WTC11 (cell line): ENCODE data around the gene CRACR2A. TPM values are rescaled to one million over a fixed set of nuclear protein-coding genes. Genes with fewer than 3 reads are reported as not detected.

Experiments used
- ATAC-seq: fragments of 200-7000 bp; cut with Tn5 transposase; 2 replicates; pipeline ENCODE4 v1.10.0; 2021; ENCODE audit warnings: mild to moderate bottlenecking, moderate library complexity
- CTCF ChIA-PET: fragments of 300-600 bp; sonication (Branson Sonifier 250); formaldehyde crosslinking; loops from one replicate; lab custom pipeline; 2021; ENCODE audit warnings: antibody characterized with exemption; lab: Charles Lee
- POLR2A ChIA-PET: fragments of 350-600 bp; sonication (Branson Sonifier 250); formaldehyde crosslinking; loops from one replicate; lab custom pipeline; 2021; ENCODE audit warnings: antibody characterized with exemption; lab: Charles Lee
- DNase-seq: peaks from one replicate; pipeline ENCODE4 v3.0.0; 2021; ENCODE audit warnings: low spot score
- H3K27ac Mint-ChIP-seq: 2 replicates; pipeline ENCODE4 v1.8.0; 2021; ENCODE audit warnings: mixed read lengths
- H3K27me3 Mint-ChIP-seq: 2 replicates; pipeline ENCODE4 v1.8.0; 2021; ENCODE audit warnings: low read depth, mild to moderate bottlenecking, moderate library complexity, mixed read lengths
- H3K36me3 Mint-ChIP-seq: 2 replicates; pipeline ENCODE4 v1.8.0; 2021; ENCODE audit warnings: mixed read lengths
- H3K4me1 Mint-ChIP-seq: 2 replicates; pipeline ENCODE4 v1.8.0; 2022; ENCODE audit warnings: mixed read lengths
- H3K4me3 Mint-ChIP-seq: 2 replicates; pipeline ENCODE4 v1.8.0; 2021; ENCODE audit warnings: mild to moderate bottlenecking, moderate library complexity, mixed read lengths
- H3K9me3 Mint-ChIP-seq: 2 replicates; pipeline ENCODE4 v1.8.0; 2021; ENCODE audit warnings: mixed read lengths
- CREB1 ChIP-seq: sonication (generic); formaldehyde crosslinking; IDR thresholded peaks from 2 replicates; pipeline ENCODE4 v1.8.0; 2023; ENCODE audit warnings: mild to moderate bottlenecking, missing genetic modification reagents
- ESRRA ChIP-seq: sonication (generic); formaldehyde crosslinking; IDR thresholded peaks from 2 replicates; pipeline ENCODE4 v1.8.1; 2022; ENCODE audit warnings: mild to moderate bottlenecking, missing genetic modification reagents, borderline replicate concordance
- GTF2I ChIP-seq: fragments of 250-450 bp; sonication (Bioruptor Pico); conservative IDR thresholded peaks from 2 replicates; pipeline ENCODE4 v1.4.0; 2021; ENCODE audit warnings: mild to moderate bottlenecking
- IRF2 ChIP-seq: sonication (generic); formaldehyde crosslinking; IDR thresholded peaks from 2 replicates; pipeline ENCODE4 v1.8.0; 2022; ENCODE audit warnings: low read depth, missing genetic modification reagents, borderline replicate concordance
- NFYB ChIP-seq: sonication (generic); formaldehyde crosslinking; conservative IDR thresholded peaks from 2 replicates; pipeline ENCODE4 v1.8.0; 2022; ENCODE audit warnings: low read depth, missing genetic modification reagents
- PREB ChIP-seq: sonication (generic); formaldehyde crosslinking; IDR thresholded peaks from 2 replicates; pipeline ENCODE4 v1.8.1; 2022; ENCODE audit warnings: mild to moderate bottlenecking, missing genetic modification reagents, moderate library complexity, borderline replicate concordance
- RORB ChIP-seq: fragments of 250-450 bp; sonication (Bioruptor Pico); IDR thresholded peaks from 2 replicates; pipeline ENCODE4 v1.9.0; 2021; ENCODE audit warnings: mild to moderate bottlenecking
- ZBTB21 ChIP-seq: sonication (generic); formaldehyde crosslinking; IDR thresholded peaks from 2 replicates; pipeline ENCODE4 v1.8.1; 2023; ENCODE audit warnings: mild to moderate bottlenecking, missing genetic modification reagents, borderline replicate concordance
- ZNF121 ChIP-seq: sonication (generic); formaldehyde crosslinking; IDR thresholded peaks from 2 replicates; pipeline ENCODE4 v1.8.0; 2023; ENCODE audit warnings: missing genetic modification reagents
- ZNF138 ChIP-seq: sonication (generic); formaldehyde crosslinking; conservative IDR thresholded peaks from 2 replicates; pipeline ENCODE4 v1.8.1; 2022; ENCODE audit warnings: mild to moderate bottlenecking, moderate library complexity, missing genetic modification reagents
- total RNA-seq: library from RNA; stranded (reverse); gene quantifications from 3 replicates; pipeline ENCODE4 v1.2.3, GENCODE V29; 2021
- TF ChIP-seq, protein P1 (sequence below): fragments of 250-450 bp; sonication (Bioruptor Pico); IDR thresholded peaks from 2 replicates; pipeline ENCODE4 v1.9.0; 2021; ENCODE audit warnings: mild to moderate bottlenecking
- TF ChIP-seq, protein P2 (sequence below): sonication (generic); formaldehyde crosslinking; IDR thresholded peaks from 2 replicates; pipeline ENCODE4 v1.8.1; 2023; ENCODE audit warnings: mild to moderate bottlenecking, missing genetic modification reagents
- TF ChIP-seq, protein P3 (sequence below): sonication (generic); formaldehyde crosslinking; IDR thresholded peaks from 2 replicates; pipeline ENCODE4 v1.8.0; 2022; ENCODE audit warnings: mild to moderate bottlenecking, missing genetic modification reagents
- TF ChIP-seq, protein P4 (sequence below): sonication (generic); formaldehyde crosslinking; IDR thresholded peaks from 2 replicates; pipeline ENCODE4 v1.8.0; 2023; ENCODE audit warnings: missing genetic modification reagents, mild to moderate bottlenecking, borderline replicate concordance
- TF ChIP-seq, protein P5 (sequence below): fragments of 250-450 bp; sonication (Bioruptor Pico); conservative IDR thresholded peaks from 2 replicates; pipeline ENCODE4 v1.9.0; 2021; ENCODE audit warnings: mild to moderate bottlenecking

Gene CRACR2A
- total RNA-seq, 1 experiment from 2014 or later, result 2.6 TPM

DNA sequence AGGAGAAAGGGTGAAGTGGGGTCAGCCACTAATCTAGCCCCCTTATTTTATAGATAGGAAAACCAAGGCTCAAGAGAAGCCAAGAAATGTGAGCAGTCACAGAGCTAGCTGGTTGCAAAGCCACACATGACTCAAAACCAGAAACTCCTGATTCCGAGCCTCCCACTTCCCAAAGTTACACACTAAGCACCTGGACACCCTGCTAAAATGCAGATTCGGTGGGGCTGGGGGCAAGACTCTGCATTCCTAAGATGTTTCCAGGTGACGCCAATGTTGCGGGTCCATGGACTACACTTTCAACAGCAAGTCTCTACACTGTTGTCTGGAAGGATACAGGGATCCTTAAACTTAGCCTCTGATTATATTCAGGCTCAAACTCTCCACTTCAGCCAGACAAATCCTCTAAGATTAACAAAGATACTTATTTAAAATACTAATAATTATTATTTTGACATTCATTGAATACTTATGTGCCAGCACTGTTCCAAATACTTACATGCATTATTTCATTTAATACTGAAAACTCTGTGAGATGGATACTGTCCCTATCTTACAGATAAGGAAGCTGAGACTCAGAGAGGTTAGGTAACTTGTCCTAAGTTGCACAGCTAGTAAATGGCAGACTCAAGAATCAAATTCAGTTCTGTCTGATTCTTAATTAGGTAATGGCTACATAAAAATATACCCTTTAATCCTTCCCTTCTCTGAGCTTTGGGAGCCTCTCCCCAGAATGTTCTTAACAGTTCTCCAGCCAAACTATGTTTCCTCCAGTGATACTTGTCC is 81.4 kb downstream of the CRACR2A start:
- DNase-seq, result no peak
- Mint-ChIP-seq H3K27me3 (no peaks in the 10 kb centered on the region), H3K9me3 (no peaks in the 10 kb centered on the region), H3K4me3 (no peak overlapping the region)
- CTCF ChIA-PET, result interaction anchor here (1.2 to 1.9 kb wide), 2 partner anchors 13 kb away, joined by 4 to 5 read pairs; no protein-coding TSS in a partner anchor
- no peak for ATAC-seq
- TF ChIP-seq NFYB, result no peak
- TF ChIP-seq, protein P1, sequence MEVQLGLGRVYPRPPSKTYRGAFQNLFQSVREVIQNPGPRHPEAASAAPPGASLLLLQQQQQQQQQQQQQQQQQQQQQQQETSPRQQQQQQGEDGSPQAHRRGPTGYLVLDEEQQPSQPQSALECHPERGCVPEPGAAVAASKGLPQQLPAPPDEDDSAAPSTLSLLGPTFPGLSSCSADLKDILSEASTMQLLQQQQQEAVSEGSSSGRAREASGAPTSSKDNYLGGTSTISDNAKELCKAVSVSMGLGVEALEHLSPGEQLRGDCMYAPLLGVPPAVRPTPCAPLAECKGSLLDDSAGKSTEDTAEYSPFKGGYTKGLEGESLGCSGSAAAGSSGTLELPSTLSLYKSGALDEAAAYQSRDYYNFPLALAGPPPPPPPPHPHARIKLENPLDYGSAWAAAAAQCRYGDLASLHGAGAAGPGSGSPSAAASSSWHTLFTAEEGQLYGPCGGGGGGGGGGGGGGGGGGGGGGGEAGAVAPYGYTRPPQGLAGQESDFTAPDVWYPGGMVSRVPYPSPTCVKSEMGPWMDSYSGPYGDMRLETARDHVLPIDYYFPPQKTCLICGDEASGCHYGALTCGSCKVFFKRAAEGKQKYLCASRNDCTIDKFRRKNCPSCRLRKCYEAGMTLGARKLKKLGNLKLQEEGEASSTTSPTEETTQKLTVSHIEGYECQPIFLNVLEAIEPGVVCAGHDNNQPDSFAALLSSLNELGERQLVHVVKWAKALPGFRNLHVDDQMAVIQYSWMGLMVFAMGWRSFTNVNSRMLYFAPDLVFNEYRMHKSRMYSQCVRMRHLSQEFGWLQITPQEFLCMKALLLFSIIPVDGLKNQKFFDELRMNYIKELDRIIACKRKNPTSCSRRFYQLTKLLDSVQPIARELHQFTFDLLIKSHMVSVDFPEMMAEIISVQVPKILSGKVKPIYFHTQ (CRISPR knock-in tag), result no peak
- no peak for TF ChIP-seq CREB1 (CRISPR knock-in tag)
- no peak for TF ChIP-seq ZBTB21
- no peak for TF ChIP-seq RORB (CRISPR knock-in tag)
- no peak for TF ChIP-seq ZNF138 (CRISPR knock-in tag)
- no peak for TF ChIP-seq IRF2
- TF ChIP-seq, protein P2, sequence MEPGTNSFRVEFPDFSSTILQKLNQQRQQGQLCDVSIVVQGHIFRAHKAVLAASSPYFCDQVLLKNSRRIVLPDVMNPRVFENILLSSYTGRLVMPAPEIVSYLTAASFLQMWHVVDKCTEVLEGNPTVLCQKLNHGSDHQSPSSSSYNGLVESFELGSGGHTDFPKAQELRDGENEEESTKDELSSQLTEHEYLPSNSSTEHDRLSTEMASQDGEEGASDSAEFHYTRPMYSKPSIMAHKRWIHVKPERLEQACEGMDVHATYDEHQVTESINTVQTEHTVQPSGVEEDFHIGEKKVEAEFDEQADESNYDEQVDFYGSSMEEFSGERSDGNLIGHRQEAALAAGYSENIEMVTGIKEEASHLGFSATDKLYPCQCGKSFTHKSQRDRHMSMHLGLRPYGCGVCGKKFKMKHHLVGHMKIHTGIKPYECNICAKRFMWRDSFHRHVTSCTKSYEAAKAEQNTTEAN (CRISPR knock-in tag), result no peak
- TF ChIP-seq, protein P3, sequence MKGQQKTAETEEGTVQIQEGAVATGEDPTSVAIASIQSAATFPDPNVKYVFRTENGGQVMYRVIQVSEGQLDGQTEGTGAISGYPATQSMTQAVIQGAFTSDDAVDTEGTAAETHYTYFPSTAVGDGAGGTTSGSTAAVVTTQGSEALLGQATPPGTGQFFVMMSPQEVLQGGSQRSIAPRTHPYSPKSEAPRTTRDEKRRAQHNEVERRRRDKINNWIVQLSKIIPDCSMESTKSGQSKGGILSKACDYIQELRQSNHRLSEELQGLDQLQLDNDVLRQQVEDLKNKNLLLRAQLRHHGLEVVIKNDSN (CRISPR knock-in tag), result no peak
- TF ChIP-seq, all 79 proteins: peak for 0
- Mint-ChIP-seq H3K27ac (no peak overlapping the region), H3K4me1 (no peaks in the 10 kb centered on the region), H3K36me3 (no peaks in the 10 kb centered on the region)
- POLR2A ChIA-PET, result no interaction called here

GRCh38 chr12:3670083-3670620 is 82.8 kb downstream of the CRACR2A start:
- Mint-ChIP-seq H3K27ac (no peak overlapping the region), H3K9me3 (no peaks in the 10 kb centered on the region), H3K4me3 (no peak overlapping the region), H3K4me1 (no peaks in the 10 kb centered on the region), H3K36me3 (no peaks in the 10 kb centered on the region), H3K27me3 (no peaks in the 10 kb centered on the region)
- DNase-seq (no peak), ATAC-seq (no peak)
- ChIA-PET POLR2A (no interaction called here), CTCF (interaction anchor here (1.0 to 1.9 kb wide), 4 partner anchors 10 to 370 kb away, joined by 3 to 5 read pairs (median 4); no protein-coding TSS in a partner anchor)
- TF ChIP-seq, protein P4, sequence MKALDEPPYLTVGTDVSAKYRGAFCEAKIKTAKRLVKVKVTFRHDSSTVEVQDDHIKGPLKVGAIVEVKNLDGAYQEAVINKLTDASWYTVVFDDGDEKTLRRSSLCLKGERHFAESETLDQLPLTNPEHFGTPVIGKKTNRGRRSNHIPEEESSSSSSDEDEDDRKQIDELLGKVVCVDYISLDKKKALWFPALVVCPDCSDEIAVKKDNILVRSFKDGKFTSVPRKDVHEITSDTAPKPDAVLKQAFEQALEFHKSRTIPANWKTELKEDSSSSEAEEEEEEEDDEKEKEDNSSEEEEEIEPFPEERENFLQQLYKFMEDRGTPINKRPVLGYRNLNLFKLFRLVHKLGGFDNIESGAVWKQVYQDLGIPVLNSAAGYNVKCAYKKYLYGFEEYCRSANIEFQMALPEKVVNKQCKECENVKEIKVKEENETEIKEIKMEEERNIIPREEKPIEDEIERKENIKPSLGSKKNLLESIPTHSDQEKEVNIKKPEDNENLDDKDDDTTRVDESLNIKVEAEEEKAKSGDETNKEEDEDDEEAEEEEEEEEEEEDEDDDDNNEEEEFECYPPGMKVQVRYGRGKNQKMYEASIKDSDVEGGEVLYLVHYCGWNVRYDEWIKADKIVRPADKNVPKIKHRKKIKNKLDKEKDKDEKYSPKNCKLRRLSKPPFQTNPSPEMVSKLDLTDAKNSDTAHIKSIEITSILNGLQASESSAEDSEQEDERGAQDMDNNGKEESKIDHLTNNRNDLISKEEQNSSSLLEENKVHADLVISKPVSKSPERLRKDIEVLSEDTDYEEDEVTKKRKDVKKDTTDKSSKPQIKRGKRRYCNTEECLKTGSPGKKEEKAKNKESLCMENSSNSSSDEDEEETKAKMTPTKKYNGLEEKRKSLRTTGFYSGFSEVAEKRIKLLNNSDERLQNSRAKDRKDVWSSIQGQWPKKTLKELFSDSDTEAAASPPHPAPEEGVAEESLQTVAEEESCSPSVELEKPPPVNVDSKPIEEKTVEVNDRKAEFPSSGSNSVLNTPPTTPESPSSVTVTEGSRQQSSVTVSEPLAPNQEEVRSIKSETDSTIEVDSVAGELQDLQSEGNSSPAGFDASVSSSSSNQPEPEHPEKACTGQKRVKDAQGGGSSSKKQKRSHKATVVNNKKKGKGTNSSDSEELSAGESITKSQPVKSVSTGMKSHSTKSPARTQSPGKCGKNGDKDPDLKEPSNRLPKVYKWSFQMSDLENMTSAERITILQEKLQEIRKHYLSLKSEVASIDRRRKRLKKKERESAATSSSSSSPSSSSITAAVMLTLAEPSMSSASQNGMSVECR (CRISPR knock-in tag), result no peak
- TF ChIP-seq ZNF138 (CRISPR knock-in tag) (no peak), NFYB (no peak), PREB (CRISPR knock-in tag) (no peak), ESRRA (CRISPR knock-in tag) (no peak), GTF2I (CRISPR knock-in tag) (no peak), ZNF121 (CRISPR knock-in tag) (no peak)
- TF ChIP-seq, protein P5, sequence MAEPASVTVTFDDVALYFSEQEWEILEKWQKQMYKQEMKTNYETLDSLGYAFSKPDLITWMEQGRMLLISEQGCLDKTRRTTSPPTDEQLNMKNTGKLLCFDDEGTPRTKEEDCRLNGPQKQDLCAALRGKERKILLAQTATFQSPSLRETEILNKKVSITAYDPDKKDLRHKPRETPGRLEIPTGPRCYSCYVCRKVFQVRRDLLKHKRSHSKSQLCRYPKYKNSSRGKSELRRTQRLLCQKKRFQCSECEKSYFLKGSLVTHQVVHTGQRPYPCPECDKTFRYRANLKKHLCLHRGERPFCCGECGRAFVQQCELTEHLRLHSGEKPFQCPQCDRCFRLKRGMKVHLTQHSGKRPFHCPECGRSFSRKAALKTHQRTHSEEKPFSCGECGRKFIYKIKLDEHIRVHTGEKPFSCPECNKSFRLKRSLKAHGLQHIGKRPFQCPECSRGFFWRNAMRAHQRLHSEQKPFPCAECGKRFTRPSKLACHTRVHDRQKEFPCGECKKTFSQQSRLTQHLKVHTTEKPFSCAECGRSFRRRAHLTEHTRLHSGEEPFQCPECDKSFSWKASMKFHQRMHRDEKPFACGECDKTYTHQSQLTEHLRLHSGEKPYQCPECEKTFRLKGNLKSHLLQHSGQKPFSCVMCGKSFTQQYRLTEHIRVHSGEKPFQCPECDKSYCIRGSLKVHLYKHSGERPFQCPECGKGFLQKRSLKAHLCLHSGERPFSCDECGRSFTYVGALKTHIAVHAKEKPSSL (CRISPR knock-in tag), result no peak
